ENCODE results near the gene MAP3K12.

DNA sequence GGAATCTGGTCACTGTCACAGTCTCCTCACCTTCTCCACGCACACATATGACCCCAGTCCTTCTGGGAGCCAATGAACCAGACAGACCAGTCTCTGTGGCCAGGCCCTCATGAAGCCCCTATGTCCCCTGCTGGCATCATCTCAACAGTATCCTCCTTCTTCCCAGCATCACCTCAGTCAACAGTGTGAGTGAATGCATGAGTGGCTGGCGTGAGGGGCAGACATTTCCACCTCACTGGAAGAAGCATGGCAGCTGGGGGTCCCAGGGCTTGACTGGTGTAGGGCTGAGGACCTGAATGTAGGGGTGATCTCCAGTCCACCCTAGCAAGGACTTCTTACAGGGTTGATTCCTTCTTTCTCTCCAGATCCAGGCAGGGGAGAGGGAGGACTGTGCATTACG, 1.8 kb downstream of the MAP3K12 start:
- TF ChIP-seq, protein P1, sequence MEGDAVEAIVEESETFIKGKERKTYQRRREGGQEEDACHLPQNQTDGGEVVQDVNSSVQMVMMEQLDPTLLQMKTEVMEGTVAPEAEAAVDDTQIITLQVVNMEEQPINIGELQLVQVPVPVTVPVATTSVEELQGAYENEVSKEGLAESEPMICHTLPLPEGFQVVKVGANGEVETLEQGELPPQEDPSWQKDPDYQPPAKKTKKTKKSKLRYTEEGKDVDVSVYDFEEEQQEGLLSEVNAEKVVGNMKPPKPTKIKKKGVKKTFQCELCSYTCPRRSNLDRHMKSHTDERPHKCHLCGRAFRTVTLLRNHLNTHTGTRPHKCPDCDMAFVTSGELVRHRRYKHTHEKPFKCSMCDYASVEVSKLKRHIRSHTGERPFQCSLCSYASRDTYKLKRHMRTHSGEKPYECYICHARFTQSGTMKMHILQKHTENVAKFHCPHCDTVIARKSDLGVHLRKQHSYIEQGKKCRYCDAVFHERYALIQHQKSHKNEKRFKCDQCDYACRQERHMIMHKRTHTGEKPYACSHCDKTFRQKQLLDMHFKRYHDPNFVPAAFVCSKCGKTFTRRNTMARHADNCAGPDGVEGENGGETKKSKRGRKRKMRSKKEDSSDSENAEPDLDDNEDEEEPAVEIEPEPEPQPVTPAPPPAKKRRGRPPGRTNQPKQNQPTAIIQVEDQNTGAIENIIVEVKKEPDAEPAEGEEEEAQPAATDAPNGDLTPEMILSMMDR (IDR thresholded peaks at IDR 0.05; ENCODE audit: insufficient read depth, low read depth, low read length) = no peak
- TF ChIP-seq EZH2 (IDR thresholded peaks at IDR 0.05; ENCODE audit: insufficient read depth, low read length) = no peak
